ENCODE measurements around the gene ZFAND3.

DNA sequence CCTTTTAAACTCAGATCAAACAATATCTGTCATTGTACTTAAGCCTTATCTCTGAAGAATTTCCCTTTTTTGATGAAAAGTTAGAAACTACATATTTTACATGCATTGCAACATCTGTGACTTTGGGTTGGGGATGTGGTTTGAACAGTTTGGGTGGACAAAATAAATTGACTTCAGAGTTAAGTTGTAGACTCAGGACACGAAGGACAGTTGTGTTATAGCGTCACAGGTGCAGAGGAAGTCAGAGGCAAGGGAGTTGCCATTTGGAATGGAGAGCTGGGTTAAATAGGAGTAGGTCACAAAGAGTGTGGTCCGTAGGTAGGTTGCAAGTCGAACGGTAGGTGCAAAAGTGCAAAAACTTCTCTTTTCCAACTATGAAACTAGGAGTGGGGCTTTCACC, 46.0 kb downstream of the ZFAND3 start:
- TF ChIP-seq POLR2A (IDR thresholded peaks at IDR 0.05) (no peak), CTCF (IDR thresholded peaks at IDR 0.05 in 8 of 11, conservative IDR thresholded peaks at IDR 0.05 in 3 of 11) (no peak)

Measured in spleen (tissue), 7 donors.